Stimulated activated CD4-positive, alpha-beta T cell treated with anti-CD3 and anti-CD28 coated beads, Interleukin-4, amount 100 ng/mL, for 24 hours (primary cell): ENCODE measurements around the gene SGCD.
"Not testable (repeated sequence)": the region's sequence is repeated elsewhere in the genome, so short reads cannot be mapped to it uniquely, and the experiment has no call there.

Source experiments
- DNase-seq: peaks from one replicate; pipeline ENCODE4 v3.0.0-alpha.2; 2020

SGCD gene

GRCh38 chr5:156654444-156654843 is 327.5 kb downstream of the SGCD start:
- DNase-seq, result no peak

DNA sequence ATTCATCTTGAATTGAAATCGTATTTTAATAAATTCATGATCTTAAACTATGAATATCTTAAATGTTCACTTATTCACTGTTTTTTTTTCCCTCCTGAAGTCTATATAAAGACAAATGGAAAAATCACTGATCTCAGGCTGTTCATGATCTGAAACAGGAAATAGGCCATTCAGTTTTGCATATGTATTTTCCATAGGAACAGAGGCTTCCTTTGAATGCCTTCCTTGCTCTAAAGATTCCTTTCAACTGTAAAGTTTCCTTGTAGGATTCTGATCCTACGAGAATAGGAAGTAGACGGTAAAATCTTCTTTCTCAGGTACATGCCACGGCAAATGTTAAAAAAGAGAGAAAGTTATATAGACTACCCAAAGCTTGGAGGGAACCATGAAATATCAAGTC is 328.8 kb downstream of the SGCD start:
- DNase-seq, result no peak

DNA sequence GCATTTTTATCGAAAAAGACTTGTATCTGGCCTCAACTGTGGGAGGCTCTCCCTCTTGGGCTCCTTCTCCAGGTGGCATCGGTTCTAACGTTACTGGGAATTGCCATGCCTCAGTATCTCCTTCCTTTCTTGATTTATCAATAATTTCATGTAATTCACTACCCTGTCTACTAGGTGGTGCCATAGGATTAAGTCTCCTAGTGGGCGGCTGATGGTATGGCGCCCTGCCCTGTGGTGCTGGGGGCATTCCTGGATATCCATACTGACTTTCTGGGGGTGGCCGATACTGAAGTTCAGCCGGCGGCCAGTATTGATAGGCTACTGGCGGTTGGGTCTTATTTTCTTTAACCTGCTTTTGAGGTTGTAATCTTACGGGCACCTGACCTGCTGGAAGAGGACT is 337.9 kb downstream of the SGCD start:
- DNase-seq, result not testable (repeated sequence)

GRCh38 chr5:156666686-156667085 is 339.7 kb downstream of the SGCD start:
- not testable (repeated sequence) for DNase-seq

DNA sequence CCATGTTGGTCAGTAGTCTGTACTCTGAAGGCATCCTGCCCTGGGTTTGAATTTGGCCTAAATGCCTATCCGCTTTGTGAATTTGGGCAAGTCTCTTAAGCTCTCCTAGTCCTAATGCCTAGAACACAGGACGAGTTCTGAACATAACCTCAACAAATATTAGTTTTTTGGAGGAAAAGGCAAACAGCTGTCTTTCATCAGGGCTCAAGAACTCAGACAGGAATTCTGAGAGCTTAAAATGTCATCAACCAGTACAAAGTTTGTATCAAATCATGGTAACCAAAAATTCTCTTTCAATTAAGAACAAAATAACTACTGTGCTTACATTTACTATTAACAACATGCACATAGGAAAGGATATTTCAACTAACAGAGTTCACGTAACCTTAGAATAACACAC is 340.7 kb downstream of the SGCD start:
- no peak for DNase-seq

GRCh38 chr5:156669416-156669815 is 342.5 kb downstream of the SGCD start:
- DNase-seq, result no peak

DNA sequence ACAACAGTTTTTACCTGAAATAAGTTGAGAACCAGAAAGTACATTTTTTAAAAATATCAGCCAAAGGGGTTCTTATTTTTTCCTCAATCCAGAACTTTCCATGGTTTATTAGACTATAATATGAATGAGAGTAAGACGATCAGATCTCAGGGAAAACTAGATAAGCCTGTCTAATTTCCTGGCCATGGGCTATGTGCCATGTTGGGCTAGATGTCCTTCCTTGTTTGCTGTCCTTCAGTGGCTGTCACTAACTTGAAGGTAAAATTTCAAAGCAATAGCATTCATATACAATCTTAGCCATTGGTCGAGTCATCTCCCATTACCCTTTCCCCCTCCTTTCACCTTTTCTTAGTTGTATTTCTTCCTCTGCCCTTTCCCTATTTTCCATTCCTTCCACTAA is 343.7 kb downstream of the SGCD start:
- no peak for DNase-seq

GRCh38 chr5:156675395-156675794 is 348.4 kb downstream of the SGCD start:
- no peak for DNase-seq

- DNase-seq, result no peak
These were observed 351.0 kb downstream of the SGCD start for GRCh38 chr5:156677963-156678362.

DNA sequence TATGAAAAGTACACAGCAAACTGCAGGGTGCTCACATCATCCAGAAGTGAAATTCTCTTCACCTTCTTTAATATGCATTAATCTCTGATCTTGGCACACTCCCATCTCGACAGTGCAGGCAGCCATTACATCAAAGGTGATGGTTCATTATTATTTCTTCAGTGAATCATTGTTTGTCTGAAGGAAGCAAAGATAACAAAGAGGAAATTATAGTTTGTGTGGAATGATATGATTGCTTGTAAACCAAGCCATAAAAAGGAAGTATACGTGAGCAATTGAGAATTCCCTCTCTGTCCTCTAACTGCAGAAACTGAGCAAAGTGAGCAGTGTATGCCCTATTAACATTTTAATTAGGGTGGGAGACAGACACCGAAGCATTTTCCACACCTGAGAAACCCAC is 351.5 kb downstream of the SGCD start:
- no peak for DNase-seq

GRCh38 chr5:156680831-156681230 is 353.9 kb downstream of the SGCD start:
- no peak for DNase-seq

GRCh38 chr5:156681265-156681664 is 354.3 kb downstream of the SGCD start:
- no peak for DNase-seq

DNA sequence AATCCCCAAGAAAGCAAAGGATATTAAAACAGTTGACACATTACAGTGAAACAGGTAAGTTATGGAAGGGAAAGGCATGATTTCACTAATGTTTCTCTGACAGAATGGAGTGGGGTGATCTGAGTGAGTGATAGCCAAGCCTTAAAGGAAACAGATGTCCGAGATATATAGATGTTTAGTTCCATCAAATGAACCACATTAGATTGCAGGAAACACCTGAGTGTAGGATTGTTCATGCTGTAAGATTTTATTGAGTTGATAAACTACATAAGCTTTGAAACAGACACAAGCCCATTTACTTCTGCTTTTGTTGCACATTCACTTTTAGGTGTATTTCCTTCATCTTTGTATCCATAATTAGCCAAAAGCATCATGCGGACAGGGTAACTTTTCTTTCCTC is 356.0 kb downstream of the SGCD start:
- DNase-seq, result no peak

DNA sequence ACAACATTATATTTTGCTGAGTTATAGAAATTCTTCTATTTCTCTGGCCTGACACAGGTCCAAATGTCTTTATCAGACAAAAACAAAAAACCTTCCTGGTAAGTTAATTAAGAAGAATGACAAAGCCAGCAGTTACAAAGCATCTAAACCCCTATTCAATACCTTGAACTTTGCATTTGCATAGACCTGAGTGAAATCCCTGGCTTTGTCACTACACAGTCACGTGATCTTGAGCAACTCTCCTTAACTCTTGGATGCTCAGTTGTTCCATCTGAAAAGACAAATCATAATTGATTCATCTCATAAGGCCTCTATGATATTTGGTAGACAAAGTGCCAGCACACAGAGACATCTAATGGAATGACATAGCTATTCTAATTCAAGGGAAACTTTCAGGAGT is 356.5 kb downstream of the SGCD start:
- DNase-seq, result no peak

- DNase-seq, result no peak
These were observed 357.3 kb downstream of the SGCD start for GRCh38 chr5:156684216-156684615.

DNA sequence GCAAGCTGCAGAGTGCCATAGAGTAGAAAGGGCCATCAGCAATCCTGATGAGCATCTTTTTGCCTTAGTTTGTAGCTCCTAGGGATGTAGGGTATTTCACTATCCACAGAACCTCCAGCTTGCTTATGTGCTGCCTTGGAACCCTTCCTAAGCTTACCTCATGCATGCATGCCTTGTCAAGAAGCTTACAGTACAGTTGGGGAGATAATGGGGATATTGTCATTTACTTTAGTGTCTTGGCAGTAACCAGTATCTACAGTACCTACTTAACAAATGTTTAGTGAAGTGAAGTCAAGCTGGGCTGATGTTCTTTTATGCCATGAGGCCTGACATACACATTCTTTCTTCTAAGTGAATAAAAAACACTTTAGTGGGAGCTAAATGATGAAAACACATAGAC is 358.5 kb downstream of the SGCD start:
- DNase-seq, result no peak

- DNase-seq, result no peak
These were observed 359.4 kb downstream of the SGCD start for GRCh38 chr5:156686380-156686779.

GRCh38 chr5:156686796-156687195 is 359.8 kb downstream of the SGCD start:
- DNase-seq, result no peak

- no peak for DNase-seq
These were observed 360.6 kb downstream of the SGCD start for GRCh38 chr5:156687514-156687913.

DNA sequence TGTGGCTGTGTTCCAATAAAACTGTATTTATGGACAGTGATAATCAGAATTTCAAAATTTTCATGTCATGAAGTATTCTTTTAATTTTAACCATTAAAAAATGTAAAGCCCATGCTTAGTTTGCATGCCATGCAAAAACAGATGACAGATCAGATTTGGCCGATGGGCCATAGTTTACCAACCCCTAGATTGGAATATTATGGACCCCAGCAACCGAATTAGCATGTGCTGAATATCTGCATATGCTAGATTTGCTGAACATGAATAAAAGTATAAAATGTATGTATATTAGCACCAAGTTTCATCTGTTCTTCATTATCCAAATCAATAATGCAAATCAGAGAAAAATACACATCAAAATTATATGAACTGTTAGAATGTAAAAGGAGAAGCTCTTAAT is 364.6 kb downstream of the SGCD start:
- no peak for DNase-seq

DNA sequence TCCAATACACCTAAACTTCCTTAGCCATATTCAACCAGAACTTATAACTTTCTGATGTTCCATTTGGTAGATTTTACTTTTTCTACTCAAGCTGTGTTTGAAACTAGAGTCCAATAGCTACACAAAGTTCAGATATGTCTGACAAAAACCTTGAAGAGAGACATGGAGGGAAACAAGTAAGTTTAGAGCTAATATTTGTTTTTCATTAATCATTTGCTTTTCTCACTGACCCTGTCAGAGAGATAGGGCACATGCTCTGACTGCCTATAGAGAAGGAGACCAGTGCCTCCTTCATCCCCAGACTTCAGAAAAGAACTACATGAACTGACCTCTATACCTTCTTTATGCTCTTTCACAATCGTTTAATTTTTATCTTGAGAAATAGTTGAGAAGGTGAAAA is 366.1 kb downstream of the SGCD start:
- no peak for DNase-seq

DNA sequence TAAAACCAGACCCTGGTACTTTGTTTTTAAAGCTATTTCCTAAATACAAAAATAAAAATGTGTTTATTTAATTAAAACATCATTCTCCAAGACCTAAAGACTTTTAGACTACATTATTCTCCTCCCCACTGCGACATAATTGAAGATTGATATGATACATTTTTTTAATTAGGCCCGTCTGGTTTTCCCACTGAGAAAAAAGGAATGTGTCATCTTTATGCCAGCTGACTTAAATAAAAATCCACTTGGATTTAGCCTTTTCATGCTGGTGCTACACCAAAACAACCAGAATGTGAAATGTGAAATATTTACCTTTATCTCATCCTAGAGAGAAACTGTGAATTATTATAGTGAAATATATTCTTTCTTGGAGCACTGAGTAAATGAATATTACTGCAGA is 367.6 kb downstream of the SGCD start:
- DNase-seq, result no peak

GRCh38 chr5:156695774-156696173 is 368.8 kb downstream of the SGCD start:
- DNase-seq, result no peak

DNA sequence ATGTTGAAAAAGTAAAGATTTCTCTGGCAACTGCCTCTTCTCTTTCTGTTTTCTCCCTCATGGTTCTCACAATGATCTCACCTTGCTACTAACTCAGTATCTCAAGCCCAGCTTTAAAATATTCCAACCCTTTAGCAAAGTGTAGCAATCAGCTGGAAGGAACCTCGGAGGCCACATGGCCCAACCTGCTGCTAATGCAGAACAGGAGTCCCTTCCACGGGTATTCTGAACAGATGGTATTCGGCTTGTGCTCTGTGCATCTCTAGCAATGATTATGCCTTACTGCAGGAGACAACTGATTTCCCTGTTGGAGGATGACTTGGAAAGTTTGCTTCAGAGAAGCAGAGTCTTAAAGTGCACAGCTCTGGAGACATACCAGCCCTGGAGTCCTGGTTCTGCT is 371.4 kb downstream of the SGCD start:
- no peak for DNase-seq

GRCh38 chr5:156699147-156699546 is 372.2 kb downstream of the SGCD start:
- DNase-seq, result no peak

GRCh38 chr5:156704139-156704538 is 377.2 kb downstream of the SGCD start:
- DNase-seq, result no peak
